GM13976 (cell line): ENCODE data around the gene SUSD3.
"Not testable (repeated sequence)": the region's sequence is repeated elsewhere in the genome, so short reads cannot be mapped to it uniquely, and the experiment has no call there.

Experiments used
- DNase-seq: peaks from one replicate; pipeline ENCODE4 v3.0.0; 2012; ENCODE audit warnings: low spot score
- in situ Hi-C: fragments of 300-500 bp; cut with MboI; formaldehyde crosslinking; loops from one replicate; pipeline ENCODE4 v1.12.0; 2022; ENCODE audit warnings: low sequenced_read_pairs, mixed read lengths, inconsistent platforms; ENCODE audit not compliant: unreplicated experiment
- TF ChIP-seq, protein P1 (sequence below): IDR thresholded peaks from 2 replicates; pipeline ENCODE4 v1.5.1; 2012; ENCODE audit warnings: borderline replicate concordance, mild to moderate bottlenecking; ENCODE audit not compliant: insufficient read depth; ENCODE audit errors: extremely low read depth, missing control alignments, control extremely low read depth

Gene SUSD3

DNA sequence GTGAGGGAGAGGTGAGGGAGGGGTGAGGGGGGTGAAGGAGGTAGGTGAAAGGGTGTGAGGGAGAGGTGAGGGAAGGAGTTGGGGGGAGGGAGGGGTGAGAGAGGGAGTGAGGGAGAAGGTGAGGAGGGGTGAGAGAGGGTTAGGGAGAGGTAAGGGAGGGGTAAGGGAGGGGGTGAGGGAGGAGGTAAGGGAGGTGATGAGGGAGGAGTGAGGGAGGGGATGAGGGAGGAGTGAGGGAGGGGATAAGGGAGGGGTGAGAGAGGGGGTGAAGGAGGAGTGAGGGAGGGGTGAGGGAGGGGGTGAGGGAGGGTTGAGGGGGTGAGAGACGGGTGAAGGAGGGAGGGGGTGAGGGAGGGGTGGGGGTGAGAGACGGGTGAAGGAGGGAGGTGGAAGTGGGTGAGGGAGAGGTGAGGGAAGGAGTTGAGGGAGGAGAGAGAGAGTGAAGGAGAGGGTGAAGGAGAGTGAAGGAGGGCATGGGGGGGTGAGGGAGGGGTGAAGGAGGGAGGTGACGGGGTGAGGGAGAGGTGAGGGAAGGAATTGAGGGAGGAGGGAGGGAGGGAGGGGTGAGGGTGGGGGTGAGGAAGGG lies 57.1 kb downstream of the SUSD3 start:
- no peak for DNase-seq
- TF ChIP-seq, protein P1, sequence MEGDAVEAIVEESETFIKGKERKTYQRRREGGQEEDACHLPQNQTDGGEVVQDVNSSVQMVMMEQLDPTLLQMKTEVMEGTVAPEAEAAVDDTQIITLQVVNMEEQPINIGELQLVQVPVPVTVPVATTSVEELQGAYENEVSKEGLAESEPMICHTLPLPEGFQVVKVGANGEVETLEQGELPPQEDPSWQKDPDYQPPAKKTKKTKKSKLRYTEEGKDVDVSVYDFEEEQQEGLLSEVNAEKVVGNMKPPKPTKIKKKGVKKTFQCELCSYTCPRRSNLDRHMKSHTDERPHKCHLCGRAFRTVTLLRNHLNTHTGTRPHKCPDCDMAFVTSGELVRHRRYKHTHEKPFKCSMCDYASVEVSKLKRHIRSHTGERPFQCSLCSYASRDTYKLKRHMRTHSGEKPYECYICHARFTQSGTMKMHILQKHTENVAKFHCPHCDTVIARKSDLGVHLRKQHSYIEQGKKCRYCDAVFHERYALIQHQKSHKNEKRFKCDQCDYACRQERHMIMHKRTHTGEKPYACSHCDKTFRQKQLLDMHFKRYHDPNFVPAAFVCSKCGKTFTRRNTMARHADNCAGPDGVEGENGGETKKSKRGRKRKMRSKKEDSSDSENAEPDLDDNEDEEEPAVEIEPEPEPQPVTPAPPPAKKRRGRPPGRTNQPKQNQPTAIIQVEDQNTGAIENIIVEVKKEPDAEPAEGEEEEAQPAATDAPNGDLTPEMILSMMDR, result no peak
- in situ Hi-C loops, result no loop called here

DNA sequence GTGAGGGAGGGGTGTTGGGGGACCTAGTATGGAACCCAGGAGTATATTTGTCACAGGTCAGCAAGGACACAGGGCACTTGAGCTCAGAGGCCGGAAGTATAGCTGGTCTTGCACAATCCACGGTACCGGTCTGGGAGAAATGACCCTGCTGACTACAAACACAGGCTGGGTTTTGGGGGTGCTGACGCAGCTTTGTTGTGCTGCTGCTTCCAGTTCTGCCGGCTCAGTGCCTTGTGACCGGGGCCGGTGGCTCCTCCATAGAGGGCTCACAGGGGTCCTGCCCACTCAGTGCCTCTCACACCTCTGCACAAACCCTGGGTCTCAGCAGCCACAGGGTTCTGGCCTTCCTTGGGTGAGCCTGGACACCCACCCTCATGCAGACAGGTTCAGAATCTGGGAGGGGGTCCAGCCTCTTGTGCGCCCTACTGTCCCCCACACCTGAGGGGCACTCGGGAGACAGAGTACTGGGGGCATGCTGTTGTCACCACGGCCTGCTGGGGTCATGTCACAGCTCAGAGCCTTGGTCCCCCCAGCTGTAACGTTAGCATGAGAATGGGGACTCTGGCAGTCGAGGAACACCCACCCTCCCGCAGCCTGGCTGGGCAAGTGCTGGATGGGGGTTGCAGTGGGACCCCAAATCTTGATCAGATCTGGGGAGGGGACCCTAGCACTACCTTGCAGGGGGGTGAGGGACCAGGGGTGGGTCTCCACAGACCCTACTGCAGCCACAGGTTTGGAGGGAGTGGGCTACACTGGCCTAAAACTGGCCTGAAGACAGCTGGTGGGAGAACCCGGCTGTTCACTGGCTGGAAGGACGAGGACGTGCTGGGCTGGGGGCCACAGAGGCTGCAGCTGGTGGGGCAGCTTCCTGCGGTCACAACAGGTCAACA lies 57.8 kb downstream of the SUSD3 start:
- in situ Hi-C loops, result no loop called here
- no peak for DNase-seq
- TF ChIP-seq, protein P1, result no peak

DNA sequence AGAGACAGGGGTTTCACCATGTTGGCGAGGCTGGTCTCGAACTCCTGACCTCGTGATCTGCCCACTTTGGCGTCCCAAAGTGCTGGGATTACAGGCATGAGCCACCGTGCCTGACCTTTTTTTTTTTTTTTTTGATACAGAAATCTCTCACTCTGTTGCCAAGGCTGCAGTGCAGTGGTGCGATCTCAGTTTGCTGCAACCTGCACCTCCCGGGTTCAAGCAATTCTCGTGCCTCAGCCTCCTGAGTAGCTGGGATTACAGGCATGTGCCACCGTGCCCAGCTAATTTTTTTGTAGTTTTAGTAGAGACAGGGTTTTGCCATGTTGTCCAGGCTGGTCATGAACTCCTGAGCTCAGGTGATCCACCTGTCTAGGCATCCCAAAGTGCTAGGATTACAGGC lies 59.0 kb downstream of the SUSD3 start:
- DNase-seq, in situ Hi-C loops: not testable (repeated sequence)

DNA sequence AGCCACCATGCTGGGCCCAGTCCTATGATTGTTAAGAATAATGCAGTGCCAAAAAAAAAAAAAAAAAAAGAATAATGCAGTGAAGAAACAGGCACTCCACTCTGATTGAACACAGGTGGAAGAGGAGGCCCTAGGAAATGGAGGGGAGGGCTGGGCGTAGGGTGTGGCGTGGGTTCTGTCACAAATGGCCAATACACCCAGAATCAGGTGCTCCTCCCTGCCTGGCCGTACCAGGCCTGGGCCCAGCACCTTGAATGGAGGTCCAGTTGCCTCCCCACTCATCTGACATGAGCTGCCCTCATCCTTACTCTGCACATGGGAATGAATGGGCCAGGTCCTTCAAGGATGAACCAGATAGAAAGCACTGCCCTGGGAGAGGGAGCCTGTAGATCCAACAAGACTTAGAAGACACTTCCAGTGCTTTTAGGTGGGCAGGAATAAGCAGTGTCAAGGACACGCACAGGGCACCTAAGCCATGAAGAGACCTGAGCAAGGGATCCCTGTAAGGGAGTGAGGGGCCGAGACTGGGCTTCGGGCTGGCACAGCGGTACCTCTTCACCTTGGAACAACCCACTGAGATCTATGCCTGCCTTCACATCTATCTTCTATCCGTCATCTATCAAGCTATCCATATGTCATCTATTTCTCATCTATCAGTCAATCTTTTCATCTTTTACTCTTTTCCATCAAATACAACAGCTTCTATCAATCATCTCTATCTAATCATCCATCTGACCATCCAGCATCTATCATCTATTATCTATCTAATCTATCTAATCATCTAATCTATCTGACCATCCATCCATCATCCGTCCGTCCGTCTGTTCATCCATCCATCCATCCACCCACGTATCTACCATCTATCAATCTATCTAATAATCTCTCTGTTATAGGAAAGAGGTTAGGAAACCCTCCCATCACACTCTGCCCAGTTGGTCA lies 59.7 kb downstream of the SUSD3 start:
- no peak for DNase-seq
- TF ChIP-seq, protein P1, result no peak
- in situ Hi-C loops, result no loop called here

DNA sequence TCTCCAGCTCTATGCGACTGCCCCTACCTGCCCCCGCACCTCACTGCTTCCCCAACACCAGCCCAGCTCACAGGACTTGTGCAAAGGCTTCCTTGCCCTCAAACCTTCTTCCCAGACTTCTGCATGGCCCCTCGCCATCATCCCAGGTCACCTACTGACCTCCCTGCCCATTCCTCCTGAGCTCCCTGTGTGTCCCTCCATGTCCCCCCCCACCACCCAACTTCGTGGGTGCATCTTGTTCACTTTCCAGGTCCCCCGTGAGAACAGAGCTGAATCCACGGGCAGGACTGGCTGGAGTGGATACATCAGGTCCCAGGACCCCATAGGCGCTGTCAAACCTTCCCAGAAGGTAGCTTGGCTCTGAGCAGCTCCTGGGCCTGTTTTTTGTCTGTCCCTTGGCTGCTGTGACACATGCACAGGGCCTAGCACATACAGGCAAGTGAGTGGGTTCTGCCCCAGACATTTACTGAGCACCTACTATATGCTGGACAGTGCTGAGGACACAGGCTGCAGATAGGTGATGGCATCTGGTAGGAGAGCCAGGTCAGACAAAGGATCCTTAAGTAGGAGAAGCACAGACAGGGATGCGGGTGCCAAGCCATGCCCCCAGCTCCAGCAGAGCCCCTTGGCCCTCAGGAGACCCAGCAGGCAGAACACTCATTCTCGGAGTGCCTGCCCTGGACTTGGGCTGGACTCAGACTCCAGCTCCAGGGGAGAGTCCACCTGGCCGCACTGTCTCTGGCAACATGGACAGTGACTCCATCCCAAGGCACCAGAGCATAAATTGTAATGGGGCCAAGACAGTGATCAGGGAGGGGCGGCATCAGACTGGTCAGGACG lies 60.6 kb downstream of the SUSD3 start:
- no peak for DNase-seq
- in situ Hi-C loops, result no loop called here
- TF ChIP-seq, protein P1, result no peak

DNA sequence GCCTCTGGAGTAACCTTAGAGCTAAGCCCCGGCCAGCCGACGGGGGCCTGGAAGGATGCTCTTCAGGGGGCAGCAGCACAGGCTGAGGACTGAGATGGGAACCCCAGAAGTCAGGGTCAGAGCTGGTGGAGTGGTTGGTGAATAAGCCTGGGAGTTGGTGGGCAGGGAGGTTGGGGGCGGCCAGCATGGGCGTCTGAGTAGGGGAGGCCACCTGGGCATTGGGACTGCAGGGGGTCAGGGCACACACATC lies 61.1 kb downstream of the SUSD3 start:
- no peak for DNase-seq
- in situ Hi-C loops, result no loop called here
- TF ChIP-seq, protein P1, result no peak
